ENCODE data around the gene VEGFA.

VEGFA gene

DNA sequence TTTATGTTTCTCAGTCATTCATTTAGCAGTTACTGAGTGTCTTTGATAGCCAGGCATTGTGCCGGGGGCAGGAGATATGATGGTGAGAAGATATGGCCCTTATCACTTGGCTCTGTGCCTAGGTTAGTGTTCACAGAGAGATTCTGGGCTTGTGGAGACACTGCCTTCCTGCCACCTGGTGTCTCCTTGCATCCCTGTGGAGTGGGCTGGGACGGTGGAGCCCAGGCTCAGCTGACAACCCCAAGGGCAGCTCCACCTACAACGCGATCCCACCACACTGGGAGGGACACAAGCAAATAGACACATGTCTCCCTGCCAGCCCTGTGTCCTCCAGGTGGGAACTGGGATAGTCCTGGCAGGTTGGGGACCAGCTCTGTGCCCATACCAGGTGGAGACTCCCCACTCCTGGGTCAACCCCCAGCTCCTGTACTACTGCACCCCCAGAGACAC, 30.3 kb upstream of the VEGFA start:
- no peak for DNase-seq

DNA sequence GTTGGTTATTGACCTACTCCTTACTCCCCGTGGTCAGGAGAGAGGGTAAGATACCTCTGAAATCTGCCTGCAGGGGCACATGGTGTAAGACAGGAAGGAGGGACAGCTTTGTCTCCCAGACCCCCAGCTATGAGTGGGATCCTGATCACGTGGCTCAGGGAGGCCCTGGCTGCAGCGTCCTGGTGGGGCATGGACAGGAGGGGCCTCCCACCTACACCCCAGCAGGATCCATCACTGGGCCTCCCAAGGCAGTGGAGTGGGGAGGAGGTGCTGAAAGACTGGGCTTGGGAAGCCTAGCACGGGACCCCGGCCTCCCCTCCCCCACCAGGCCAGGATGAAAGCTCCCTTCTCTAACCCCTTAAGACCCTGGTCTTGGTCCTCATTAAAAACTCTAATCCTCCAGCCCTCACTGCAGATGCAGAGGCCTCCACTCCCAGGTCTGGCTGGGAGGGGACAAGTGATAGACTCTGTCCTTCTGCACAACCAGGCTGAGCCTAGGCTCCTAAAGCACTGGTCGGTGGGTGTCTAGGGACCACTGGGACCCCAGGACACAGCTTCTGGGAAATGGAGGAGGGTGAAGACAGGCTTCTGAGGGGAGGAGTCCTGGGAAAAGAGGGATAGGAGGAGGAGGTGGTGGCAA, 29.6 kb upstream of the VEGFA start:
- no peak for DNase-seq

GRCh38 chr6:43740961-43741764, 28.8 kb upstream of the VEGFA start:
- DNase-seq: no peak

GRCh38 chr6:43741829-43742228, 28.2 kb upstream of the VEGFA start:
- no peak for DNase-seq

GRCh38 chr6:43742285-43742684, 27.7 kb upstream of the VEGFA start:
- no peak for DNase-seq

GRCh38 chr6:43742931-43743632, 26.9 kb upstream of the VEGFA start:
- DNase-seq: no peak

GRCh38 chr6:43743682-43744381, 26.2 kb upstream of the VEGFA start:
- DNase-seq: no peak

- no peak for DNase-seq
These were observed 25.5 kb upstream of the VEGFA start for GRCh38 chr6:43744491-43744890.

DNA sequence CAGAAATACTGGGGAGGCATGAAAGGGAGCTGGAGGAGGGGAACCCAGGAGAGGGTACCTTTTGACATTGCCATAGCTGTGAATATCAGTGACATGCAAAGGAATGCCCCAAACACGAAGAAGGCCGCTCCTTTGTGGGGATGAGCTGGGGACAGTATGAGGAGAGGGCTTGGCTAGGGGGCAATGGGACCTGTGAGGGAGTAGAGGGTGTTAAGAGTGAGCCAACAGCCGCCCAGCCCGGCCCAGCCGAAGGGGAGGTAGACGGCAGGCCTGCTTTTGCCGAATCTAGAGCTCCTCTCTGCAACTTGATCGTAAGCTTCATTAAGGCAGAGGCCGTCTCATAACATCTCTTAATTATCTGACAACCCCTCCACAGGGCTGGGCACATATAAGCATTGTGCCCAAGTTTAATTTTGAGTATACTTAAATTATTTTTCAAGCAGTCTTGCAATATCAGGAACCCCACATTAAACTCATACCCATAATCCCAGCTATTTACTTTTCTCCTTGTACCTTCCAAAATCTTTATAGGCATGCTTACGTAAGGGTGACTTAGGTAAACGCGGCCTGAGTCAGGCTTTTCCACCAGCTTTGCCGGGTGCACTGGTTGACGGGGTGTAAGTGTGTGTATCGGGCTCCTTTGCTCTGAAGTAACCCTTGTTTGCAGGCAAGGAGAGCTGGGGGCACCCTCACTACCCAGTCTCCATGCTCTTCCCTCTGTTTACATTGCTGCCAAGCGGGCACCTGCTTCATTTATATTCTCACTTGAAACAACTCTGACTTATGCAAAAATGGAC, 24.9 kb upstream of the VEGFA start:
- no peak for DNase-seq

DNA sequence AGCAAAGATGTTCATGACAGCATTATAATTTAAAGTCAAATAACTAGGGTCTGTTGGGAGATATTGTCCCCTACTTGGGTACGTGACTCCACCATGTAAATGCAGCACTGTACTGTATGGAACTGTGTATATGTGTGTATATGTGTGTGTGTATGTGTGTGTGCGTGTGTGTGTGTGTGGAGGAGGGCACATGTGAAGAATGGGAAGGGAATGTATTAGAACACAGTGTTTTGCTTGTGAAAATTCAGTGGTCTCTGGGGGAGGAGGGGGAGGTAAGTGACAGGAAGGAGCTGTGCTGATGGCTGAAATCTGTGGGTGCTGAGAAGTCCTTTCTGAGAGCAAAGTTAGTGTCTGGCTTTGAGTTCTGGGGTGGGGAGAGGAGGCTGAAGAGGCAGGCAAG, 23.9 kb upstream of the VEGFA start:
- no peak for DNase-seq

DNA sequence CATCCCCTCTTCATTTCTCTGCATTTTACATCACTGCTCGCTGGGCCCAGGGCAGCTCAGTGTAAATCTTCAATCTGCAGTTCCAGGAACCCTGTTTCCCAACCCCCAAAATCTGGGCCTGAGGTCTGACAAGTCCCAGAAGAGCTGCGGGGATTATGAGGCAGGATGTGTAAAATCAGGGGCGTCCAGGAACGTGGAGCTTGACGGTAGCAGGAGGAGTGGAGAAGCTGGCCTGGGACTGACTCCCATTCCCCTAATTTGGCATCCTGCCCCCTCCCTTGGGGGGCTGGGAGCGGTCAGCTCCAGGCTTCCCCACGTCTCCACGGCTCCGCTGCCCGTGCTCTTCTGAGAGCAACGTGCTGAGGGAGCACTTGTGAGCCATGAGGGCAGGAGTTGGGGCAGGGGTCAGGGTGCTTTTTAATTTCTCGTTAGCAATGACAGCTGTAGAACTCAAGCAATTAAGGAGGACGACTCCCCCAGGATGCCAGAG, 23.4 kb upstream of the VEGFA start:
- DNase-seq: no peak

DNA sequence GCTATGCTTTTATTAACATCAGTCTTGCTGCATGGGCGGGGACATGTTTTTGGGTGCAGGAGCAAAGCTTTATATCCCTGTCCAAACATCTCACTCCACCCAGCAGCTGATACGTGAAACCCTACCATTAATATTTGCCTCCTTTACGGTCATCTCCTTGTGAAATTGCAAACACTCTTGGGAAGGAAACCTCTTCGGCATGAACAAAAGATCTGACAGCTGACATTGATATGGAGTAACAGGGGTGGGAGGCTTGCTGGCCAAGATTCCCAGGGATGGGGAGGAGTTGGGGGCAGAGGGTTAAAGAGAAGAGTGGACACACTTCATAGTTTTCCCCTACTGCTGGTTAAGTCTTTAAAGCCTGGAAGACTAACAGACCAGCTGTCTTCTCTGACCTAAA, 22.2 kb upstream of the VEGFA start:
- no peak for DNase-seq

DNA sequence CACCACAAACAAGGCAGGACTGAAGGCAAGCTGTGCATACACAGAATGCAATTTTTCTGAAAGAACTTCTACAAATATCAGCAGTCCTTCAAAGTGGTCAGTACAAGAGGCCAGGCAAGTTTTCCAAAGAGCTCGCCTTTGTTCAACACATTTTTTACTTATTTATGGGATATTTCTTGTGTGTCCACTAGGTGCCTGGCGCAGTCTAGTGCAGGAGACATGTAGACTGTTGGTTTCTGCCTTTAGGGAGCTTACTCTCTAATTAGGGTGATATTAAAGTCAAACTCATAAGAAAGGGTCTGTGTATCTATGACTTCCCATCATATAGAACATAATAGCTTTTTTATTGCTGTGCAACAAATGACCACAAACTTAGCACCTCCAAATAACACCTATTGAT, 21.2 kb upstream of the VEGFA start:
- DNase-seq: no peak

DNA sequence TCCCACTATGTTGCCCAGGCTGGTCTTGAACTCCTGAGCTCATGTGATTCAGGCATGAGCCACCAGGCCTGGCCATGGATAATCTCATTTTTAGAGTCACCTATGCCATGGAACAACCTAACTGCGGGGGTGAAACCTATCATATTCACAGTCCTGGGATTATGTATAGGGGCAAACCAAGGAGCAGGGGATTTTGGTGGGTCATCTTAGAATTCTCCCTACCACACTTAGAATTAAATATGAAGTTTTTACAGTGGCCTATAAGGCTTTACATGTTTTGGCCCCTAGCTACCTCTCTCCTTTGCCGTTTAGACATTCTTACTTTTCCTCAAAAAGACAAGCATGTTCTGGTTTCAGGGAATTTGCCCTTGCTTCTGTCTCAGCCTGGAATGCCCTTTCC, 20.6 kb upstream of the VEGFA start:
- DNase-seq: no peak

DNA sequence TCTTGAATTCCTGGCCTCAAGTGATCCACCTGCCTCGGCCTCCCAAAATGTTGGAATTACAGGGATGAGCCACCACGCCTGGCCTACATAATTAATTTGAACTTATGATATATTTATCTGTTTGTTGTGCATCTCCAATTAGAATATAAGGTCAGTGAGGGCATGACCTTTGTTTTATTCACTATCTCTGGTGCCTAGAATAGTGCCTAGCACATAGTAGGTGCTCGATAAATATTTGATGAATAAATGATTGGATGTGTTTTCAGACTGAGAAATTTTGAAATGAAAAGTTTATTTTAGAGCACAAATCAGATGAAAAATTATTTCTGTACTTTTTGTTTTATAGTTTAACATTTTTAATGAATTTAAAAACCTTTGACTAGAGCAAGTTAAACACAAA, 19.4 kb upstream of the VEGFA start:
- DNase-seq: no peak

DNA sequence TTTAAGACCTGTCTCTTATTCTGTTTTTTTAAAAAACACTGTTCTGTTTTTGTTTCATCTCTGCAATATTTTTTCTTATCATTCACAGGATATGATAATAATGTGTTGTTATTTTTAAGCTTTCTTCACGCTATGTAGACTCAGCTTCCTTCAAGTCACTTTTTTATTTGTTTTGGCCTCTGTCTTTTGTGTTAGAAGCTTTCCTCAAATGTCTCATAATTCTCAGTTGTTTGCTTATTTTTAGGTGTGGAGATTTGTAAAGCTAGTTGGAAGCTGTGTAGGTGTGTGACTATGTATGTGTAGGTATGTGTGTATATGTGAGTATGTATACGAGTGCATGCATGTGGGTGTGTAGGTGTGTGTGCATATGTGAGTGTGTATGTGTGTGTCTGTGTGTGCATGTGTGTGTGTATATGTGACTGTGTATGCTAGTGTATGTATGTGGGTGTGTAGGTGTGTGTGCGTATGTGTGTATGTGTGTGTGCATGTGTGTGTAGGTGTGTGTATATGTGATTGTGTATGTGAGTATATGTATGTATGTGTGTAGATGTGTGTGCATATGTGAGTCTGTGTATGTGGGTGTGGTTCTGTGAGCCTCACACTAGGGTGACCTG, 16.3 kb upstream of the VEGFA start:
- no peak for DNase-seq

- no peak for DNase-seq
These were observed 11.9 kb upstream of the VEGFA start for GRCh38 chr6:43757966-43758616.

DNA sequence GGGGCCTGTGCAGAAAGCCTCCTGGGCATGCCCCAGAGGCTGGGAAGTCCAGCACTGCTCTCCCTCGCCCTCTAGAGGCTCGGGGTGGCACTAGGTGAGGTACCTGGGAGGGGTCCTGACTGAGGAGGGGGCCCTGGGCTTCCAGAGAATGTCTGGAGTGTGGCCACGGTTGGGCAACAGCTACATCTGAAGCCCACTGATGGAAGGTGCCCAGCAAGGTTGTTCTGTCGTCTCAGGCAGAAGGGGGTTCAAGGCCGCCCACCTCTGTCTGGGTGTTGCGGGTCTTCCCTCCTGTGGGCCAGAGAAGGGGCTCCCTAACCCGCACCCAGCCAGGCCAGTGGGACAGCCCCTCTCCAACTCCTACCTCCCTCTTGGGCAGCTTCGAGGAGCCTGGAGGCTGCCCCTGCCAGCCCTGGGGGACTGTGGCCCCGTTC, 11.4 kb upstream of the VEGFA start:
- peak; percentile 41 for DNase-seq

- DNase-seq: no peak
These were observed 10.7 kb upstream of the VEGFA start for GRCh38 chr6:43759136-43759906.

DNA sequence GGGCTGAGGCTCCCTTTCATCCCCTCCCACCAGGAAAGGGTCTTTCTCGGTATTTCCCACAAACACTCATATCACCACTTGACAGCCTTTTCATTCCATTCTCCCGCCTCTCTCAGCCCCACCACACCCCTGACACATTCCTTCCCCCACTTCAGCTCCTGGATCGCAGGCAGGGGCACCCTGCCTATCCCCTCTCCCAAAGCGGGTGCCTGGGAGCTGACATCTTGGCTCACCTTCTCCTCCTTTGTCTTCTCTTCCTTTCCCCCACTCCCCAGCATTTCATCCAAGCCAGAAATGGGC, 10.2 kb upstream of the VEGFA start:
- DNase-seq: no peak
